IMR-90 (cell line): ENCODE measurements around the gene ITSN1. TPM values are rescaled to one million over a fixed set of nuclear protein-coding genes. Genes with fewer than 3 reads are reported as not detected.

Experiments used
- ATAC-seq: fragments of 200-7000 bp; cut with Tn5 transposase; 2 replicates; pipeline ENCODE4 v1.9.1; 2020; ENCODE audit warnings: low read depth, mild to moderate bottlenecking, moderate library complexity
- BruUV-seq: library from RNA; stranded (reverse); fragments of 400-500 nt; replicated peaks from 2 replicates; lab custom pipeline; 2021; lab: Mats Ljungman, UMichigan
- CTCF ChIA-PET: fragments of 300-600 bp; formaldehyde crosslinking; extraction: SDS; loops from one replicate; lab custom pipeline; 2021; ENCODE audit warnings: antibody characterized with exemption; lab: Yijun Ruan, JAX
- POLR2A ChIA-PET: fragments of 300-600 bp; sonication (Branson Sonifier 250); formaldehyde crosslinking; loops from one replicate; lab custom pipeline; 2022; ENCODE audit warnings: antibody characterized with exemption; ENCODE audit not compliant: unreplicated experiment; lab: Charles Lee
- DNase-seq: peaks from one replicate; pipeline ENCODE4 v3.0.0; 2013
- H2AFZ ChIP-seq: replicated peaks from 2 replicates; pipeline ENCODE3; 2013; ENCODE audit warnings: low read length, mild to moderate bottlenecking; ENCODE audit not compliant: poor library complexity
- H2AK5ac ChIP-seq: 2 replicates; pipeline ENCODE4 v1.6.1; 2013; ENCODE audit warnings: low read depth, low read length, inconsistent platforms
- H2AK9ac ChIP-seq: replicated peaks from 2 replicates; pipeline ENCODE3; 2013; ENCODE audit warnings: mild to moderate bottlenecking, low read depth, low read length, moderate library complexity; ENCODE audit not compliant: poor library complexity
- H2BK120ac ChIP-seq: 2 replicates; pipeline ENCODE4 v1.6.1; 2013; ENCODE audit warnings: low read depth, low read length, inconsistent platforms
- H2BK15ac ChIP-seq: 3 replicates; pipeline ENCODE4 v1.6.1; 2013; ENCODE audit warnings: low read depth, low read length, inconsistent platforms
- H2BK20ac ChIP-seq: 2 replicates; pipeline ENCODE4 v1.6.1; 2013; ENCODE audit warnings: low read depth, mild to moderate bottlenecking, inconsistent platforms, low read length, moderate library complexity
- H2BK5ac ChIP-seq: 2 replicates; pipeline ENCODE4 v1.6.1; 2013; ENCODE audit warnings: mild to moderate bottlenecking, low read depth, low read length, inconsistent platforms; ENCODE audit not compliant: poor library complexity, severe bottlenecking
- H3K14ac ChIP-seq: replicated peaks from 2 replicates; pipeline ENCODE4 v1.6.1; 2013; ENCODE audit warnings: low read depth, low read length, inconsistent platforms
- H3K18ac ChIP-seq: 2 replicates; pipeline ENCODE4 v1.6.1; 2013; ENCODE audit warnings: low read depth, low read length, control low read depth
- H3K23ac ChIP-seq: 2 replicates; pipeline ENCODE4 v1.6.1; 2013; ENCODE audit warnings: low read depth, low read length, inconsistent platforms
- H3K27ac ChIP-seq: 2 replicates; pipeline ENCODE4 v1.5.1; 2013; ENCODE audit warnings: mild to moderate bottlenecking, control low read depth, low read length; ENCODE audit not compliant: insufficient read depth
- H3K27me3 ChIP-seq: 2 replicates; pipeline ENCODE4 v1.6.1; 2013; ENCODE audit warnings: low read length; ENCODE audit not compliant: control insufficient read depth, insufficient read depth
- H3K36me3 ChIP-seq: 2 replicates; pipeline ENCODE4 v1.6.1; 2013; ENCODE audit warnings: low read length, mixed read lengths; ENCODE audit not compliant: control insufficient read depth, insufficient read depth
- H3K4ac ChIP-seq: 2 replicates; pipeline ENCODE4 v1.6.1; 2013; ENCODE audit warnings: low read depth, low read length, inconsistent platforms
- H3K4me1 ChIP-seq: 2 replicates; pipeline ENCODE4 v1.6.1; 2013; ENCODE audit warnings: low read length, mixed read lengths; ENCODE audit not compliant: control insufficient read depth, insufficient read depth
- H3K4me2 ChIP-seq: 2 replicates; pipeline ENCODE4 v1.6.1; 2013; ENCODE audit warnings: low read depth, mild to moderate bottlenecking, control low read depth, low read length, moderate library complexity
- H3K4me3 ChIP-seq: 2 replicates; pipeline ENCODE4 v1.5.1; 2013; ENCODE audit warnings: low read depth, mild to moderate bottlenecking, control low read depth, low read length, moderate library complexity; ENCODE audit not compliant: insufficient read depth
- H3K56ac ChIP-seq: 2 replicates; pipeline ENCODE4 v1.6.1; 2013; ENCODE audit warnings: low read length, inconsistent platforms; ENCODE audit not compliant: insufficient read depth; ENCODE audit errors: extremely low read depth
- H3K79me1 ChIP-seq, 2 experiments: 2 replicates each; pipeline ENCODE4 v1.6.1; 2013; ENCODE audit warnings: low read length in 2 of 2, inconsistent platforms in 1 of 2, low read depth in 1 of 2
- H3K9ac ChIP-seq: 2 replicates; pipeline ENCODE4 v1.6.1; 2013; ENCODE audit warnings: low read depth, low read length, control low read depth
- H3K9me1 ChIP-seq: 2 replicates; pipeline ENCODE4 v1.6.1; 2013; ENCODE audit warnings: low read length, inconsistent platforms; ENCODE audit not compliant: insufficient read depth
- H3K9me3 ChIP-seq: 2 replicates; pipeline ENCODE4 v1.6.1; 2013; ENCODE audit warnings: low read length; ENCODE audit not compliant: control insufficient read depth, insufficient read depth
- H4K20me1 ChIP-seq: 2 replicates; pipeline ENCODE4 v1.6.1; 2013; ENCODE audit warnings: low read length, inconsistent platforms; ENCODE audit not compliant: insufficient read depth
- H4K5ac ChIP-seq: 2 replicates; pipeline ENCODE4 v1.6.1; 2013; ENCODE audit warnings: mild to moderate bottlenecking, low read depth, low read length, control low read depth
- H4K8ac ChIP-seq, 2 experiments: 2 replicates each; pipeline ENCODE4 v1.6.1; 2013; ENCODE audit warnings: low read depth in 2 of 2, low read length in 2 of 2, control low read depth in 1 of 2, inconsistent platforms in 1 of 2
- H4K91ac ChIP-seq: 2 replicates; pipeline ENCODE4 v1.6.1; 2013; ENCODE audit warnings: low read depth, low read length, inconsistent platforms; ENCODE audit not compliant: insufficient read depth
- BHLHE40 ChIP-seq: fragments of 150-350 bp; IDR thresholded peaks from 2 replicates; pipeline ENCODE4 v1.6.1; 2016; ENCODE audit warnings: mild to moderate bottlenecking, low read depth, low read length
- MAFK ChIP-seq: IDR thresholded peaks from 2 replicates; pipeline ENCODE4 v1.6.1; 2012; ENCODE audit warnings: low read depth, low read length, improper control_type of control experiment
- POLR2A ChIP-seq: IDR thresholded peaks from 2 replicates; pipeline ENCODE4 v1.6.1; 2012; ENCODE audit warnings: mild to moderate bottlenecking, low read depth, low read length
- SMC3 ChIP-seq: fragments of 150-350 bp; IDR thresholded peaks from 2 replicates; pipeline ENCODE4 v1.6.1; 2016; ENCODE audit warnings: low read depth, mild to moderate bottlenecking, antibody characterized with exemption, low read length, moderate library complexity
- WGBS, 2 experiments: methylation state at CpG; one replicate each; pipeline versions ENCODE4 v1.1.5 to v1.1.7; 2013; ENCODE audit warnings: missing lambda C conversion rate in 2 of 2; ENCODE audit not compliant: insufficient read length in 1 of 2; ENCODE audit errors: extremely low coverage in 2 of 2; 5-methylcytosine and 5-hydroxymethylcytosine counted together
- dilution Hi-C: fragments of 300-500 bp; cut with HindIII; formaldehyde crosslinking; loops from one replicate; pipeline ENCODE4 v1.14.3; 2018; ENCODE audit warnings: low sequenced_read_pairs; ENCODE audit not compliant: unreplicated experiment
- in situ Hi-C: fragments of 300-500 bp; cut with MboI; formaldehyde crosslinking; loops from 3 replicates; pipeline ENCODE4 v1.14.3; 2019; ENCODE audit warnings: low sequenced_read_pairs, inconsistent platforms, mixed read lengths
- intact Hi-C: fragments of 100-400 bp; cut with micrococcal nuclease; formaldehyde crosslinking; loops from 2 replicates; pipeline ENCODE4 v1.10.0; 2022
- polyA plus RNA-seq, 3 experiments: library from polyadenylated mRNA; depleted of rRNA; stranded (reverse); fragments of >200 nt; gene quantifications; 2 replicates each; pipeline ENCODE4 v1.2.3, GENCODE V29; 2012; ENCODE audit warnings: low replicate concordance in 1 of 3
- total RNA-seq: library from RNA; depleted of rRNA; stranded (reverse); fragments of >200 nt; gene quantifications from 2 replicates; pipeline ENCODE4 v1.2.3, GENCODE V29; 2012
- TF ChIP-seq, protein P1 (sequence below): fragments of 150-350 bp; IDR thresholded peaks from 2 replicates; pipeline ENCODE4 v1.6.1; 2017; ENCODE audit warnings: mild to moderate bottlenecking, antibody characterized with exemption, low read length, low read depth

The ITSN1 gene
- total and polyA plus RNA-seq, 2 of the 4 experiments (the other 2 are of a cell fraction), result 45.4 to 62.0 TPM

DNA sequence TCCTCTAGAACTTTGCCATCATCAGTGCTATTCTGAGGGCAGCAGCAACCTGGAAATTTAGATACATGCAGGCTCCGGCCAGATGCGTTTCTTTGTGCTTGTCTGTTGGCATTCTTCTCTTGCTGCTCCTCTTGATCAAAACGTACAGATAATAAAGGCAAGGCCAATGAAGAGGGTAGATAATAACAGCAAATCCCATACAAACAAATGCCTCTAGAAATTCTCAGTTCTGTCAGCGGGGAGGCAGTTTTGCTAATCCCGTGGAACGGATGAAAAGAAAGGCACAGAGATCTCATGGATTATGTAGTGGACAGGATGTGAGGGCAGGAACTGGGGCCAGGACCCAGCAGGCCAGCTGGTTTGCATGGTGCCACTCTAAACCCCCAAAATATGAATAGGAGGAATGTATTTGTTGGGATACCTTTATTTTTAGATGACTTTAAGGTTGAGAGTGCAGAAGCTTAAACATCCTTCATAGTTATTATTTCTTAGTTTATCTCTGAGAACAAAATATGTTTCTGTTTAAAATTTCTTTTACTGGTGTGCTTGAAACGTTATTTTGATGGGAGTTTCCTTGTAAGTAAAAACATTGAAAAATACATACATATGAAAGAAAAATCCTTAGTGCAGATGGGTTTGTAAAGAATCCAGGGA lies 1.5 kb downstream of the ITSN1 start:
- Histone ChIP-seq H3K9me1 (peaks cover 3% of the 10 kb centered on the region), H4K20me1 (peaks cover 11% of the 10 kb centered on the region; the same call in 1 of the 2 replicates), H2AK9ac (peak overlapping the region; percentile 29), H3K9me3 (no peaks in the 10 kb centered on the region), H3K9ac (peak overlapping the region; percentile 99), H3K23ac (peak overlapping the region; percentile 89), H2AFZ (peak overlapping the region; percentile 59), H3K4me3 (peak overlapping the region; percentile 96), H3K79me1 (peaks cover 15 to 68% of the 10 kb centered on the region in 2 experiments), H2BK20ac (peak overlapping the region; percentile 2; the same call in 1 of the 2 replicates), H4K91ac (peak overlapping the region; percentile 12; the same call in 1 of the 2 replicates), H3K4me2 (peak overlapping the region; percentile 87), H4K5ac (peak overlapping the region; percentile 5; the same call in 1 of the 2 replicates), H3K14ac (peak overlapping the region; percentile 96), H3K56ac (peak overlapping the region; percentile 77), H3K4ac (peak overlapping the region; percentile 54), H2AK5ac (peak overlapping the region; percentile 48; the same call in 1 of the 2 replicates), H3K27me3 (no peaks in the 10 kb centered on the region), H3K18ac (peak overlapping the region; percentile 78), H3K27ac (peak overlapping the region; percentile 96), H2BK15ac (no peak overlapping the region), H2BK5ac (peak overlapping the region; percentile 67), H3K4me1 (peaks cover 7% of the 10 kb centered on the region; the same call in 1 of the 2 replicates), H2BK120ac (peak overlapping the region; percentile 5; the same call in 1 of the 2 replicates), H4K8ac (peak overlapping the region in 1 of 2 experiments; percentile 54; a peak in 2 of 4 replicates), H3K36me3 (no peaks in the 10 kb centered on the region)
- intact Hi-C loops (loop anchor here (1.0 to 5.0 kb wide), 3 partner anchors 118 to 251 kb away; no protein-coding TSS in a partner anchor), dilution Hi-C loops (no loop called here), in situ Hi-C loops (loop anchor here (10.0 kb wide), 1 partner anchor 241 kb away; no protein-coding TSS in a partner anchor)
- DNase-seq, result no peak
- no CpG with 5 or more reads among the region's 7 CpGs for WGBS, 2 experiments
- no peak for ATAC-seq
- CTCF ChIA-PET, result interaction anchor here (0.6 kb wide), 2 partner anchors 70 to 129 kb away, joined by 3 to 9 read pairs; no protein-coding TSS in a partner anchor
- no TSS peak for BruUV-seq
- POLR2A ChIA-PET, result no interaction called here
- no peak for TF ChIP-seq POLR2A
- TF ChIP-seq, protein P1, sequence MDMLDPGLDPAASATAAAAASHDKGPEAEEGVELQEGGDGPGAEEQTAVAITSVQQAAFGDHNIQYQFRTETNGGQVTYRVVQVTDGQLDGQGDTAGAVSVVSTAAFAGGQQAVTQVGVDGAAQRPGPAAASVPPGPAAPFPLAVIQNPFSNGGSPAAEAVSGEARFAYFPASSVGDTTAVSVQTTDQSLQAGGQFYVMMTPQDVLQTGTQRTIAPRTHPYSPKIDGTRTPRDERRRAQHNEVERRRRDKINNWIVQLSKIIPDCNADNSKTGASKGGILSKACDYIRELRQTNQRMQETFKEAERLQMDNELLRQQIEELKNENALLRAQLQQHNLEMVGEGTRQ, result no peak
- TF ChIP-seq BHLHE40, result no peak
- TF ChIP-seq MAFK, result no peak
- 0 out of 2 replicates have a peak, but pooled peaks have one; percentile 6 for TF ChIP-seq SMC3
